Subcutaneous abdominal adipose tissue (tissue), 5 donors: ENCODE measurements around the gene SPDEF.
A peak's percentile ranks its signal among the peaks of the same experiment; 100 is the strongest.

Experiments used
- H3K27ac ChIP-seq: one replicate; pipeline ENCODE4 v1.7.0; 2013; ENCODE audit warnings: low read depth, mild to moderate bottlenecking, inconsistent platforms, low read length, moderate library complexity
- H3K27me3 ChIP-seq, 5 donors: one replicate each; pipeline ENCODE4 v1.7.0; 2013; ENCODE audit warnings: low read length in 5 of 5, inconsistent platforms in 1 of 5; ENCODE audit not compliant: control insufficient read depth in 5 of 5, insufficient read depth in 4 of 5
- H3K36me3 ChIP-seq, 5 donors: one replicate each; pipeline ENCODE4 v1.7.0; 2013; ENCODE audit warnings: low read length in 5 of 5; ENCODE audit not compliant: control insufficient read depth in 5 of 5, insufficient read depth in 5 of 5
- H3K4me1 ChIP-seq, 5 donors: one replicate each; pipeline ENCODE4 v1.7.0; 2013; ENCODE audit warnings: low read length in 5 of 5, mild to moderate bottlenecking in 3 of 5, moderate library complexity in 1 of 5; ENCODE audit not compliant: control insufficient read depth in 5 of 5, insufficient read depth in 5 of 5
- H3K4me3 ChIP-seq, 5 donors: one replicate each; pipeline ENCODE4 v1.7.0; 2013; ENCODE audit warnings: low read length in 5 of 5, low read depth in 1 of 5
- H3K9ac ChIP-seq, 5 donors: one replicate each; pipeline ENCODE4 v1.7.0; 2013; ENCODE audit warnings: low read length in 5 of 5, mild to moderate bottlenecking in 4 of 5, moderate library complexity in 3 of 5
- H3K9me3 ChIP-seq, 5 donors: one replicate each; pipeline ENCODE4 v1.7.0; 2013; ENCODE audit warnings: low read length in 5 of 5; ENCODE audit not compliant: control insufficient read depth in 5 of 5
- donor health status: healthy.
- donor health status: healthy.
- donor health status: healthy.
- donor health status: healthy.
- donor health status: healthy.

SPDEF gene

GRCh38 chr6:34538581-34538980 lies 17.5 kb downstream of the SPDEF start:
- no peak overlapping the region for H3K9ac ChIP-seq

GRCh38 chr6:34537922-34538550 lies 18.1 kb downstream of the SPDEF start:
- Histone ChIP-seq H3K36me3 (no peaks in the 10 kb centered on the region), H3K9me3 (no peaks in the 10 kb centered on the region), H3K4me3 (no peak overlapping the region), H3K9ac (no peak overlapping the region), H3K27ac (no peak overlapping the region), H3K4me1 (no peaks in the 10 kb centered on the region), H3K27me3 (peaks cover 0 to 2% (median 0%) of the 10 kb centered on the region in 5 donors)

More at GRCh38 chr6:34538581-34538980, 17.5 kb downstream of the SPDEF start:
- Histone ChIP-seq H3K4me1 (no peaks in the 10 kb centered on the region), H3K27me3 (peaks cover 0 to 2% (median 0%) of the 10 kb centered on the region in 5 donors), H3K27ac (no peak overlapping the region), H3K9me3 (no peaks in the 10 kb centered on the region), H3K4me3 (no peak overlapping the region), H3K36me3 (no peaks in the 10 kb centered on the region)

GRCh38 chr6:34536959-34537848 lies 18.9 kb downstream of the SPDEF start:
- Histone ChIP-seq H3K4me1 (peaks cover 0 to 4% (median 0%) of the 10 kb centered on the region in 5 donors), H3K4me3 (no peak overlapping the region), H3K9ac (no peak overlapping the region), H3K27me3 (peaks cover 0 to 2% (median 0%) of the 10 kb centered on the region in 5 donors), H3K9me3 (no peaks in the 10 kb centered on the region), H3K27ac (no peak overlapping the region), H3K36me3 (no peaks in the 10 kb centered on the region)

- Histone ChIP-seq H3K9ac (no peak overlapping the region), H3K27ac (no peak overlapping the region)
Observed at GRCh38 chr6:34536251-34536958, 19.7 kb downstream of the SPDEF start.

GRCh38 chr6:34535646-34536045 lies 20.5 kb downstream of the SPDEF start:
- no peaks in the 10 kb centered on the region for H3K36me3 ChIP-seq
- H3K27me3 ChIP-seq = peaks cover 0 to 2% (median 0%) of the 10 kb centered on the region in 5 donors
- no peaks in the 10 kb centered on the region for H3K9me3 ChIP-seq
- H3K4me3 ChIP-seq = no peak overlapping the region
- no peak overlapping the region for H3K9ac ChIP-seq
- no peak overlapping the region for H3K27ac ChIP-seq
- H3K4me1 ChIP-seq = peaks cover 0 to 8% (median 0%) of the 10 kb centered on the region in 5 donors

More at GRCh38 chr6:34536251-34536958, 19.7 kb downstream of the SPDEF start:
- Histone ChIP-seq H3K4me3 (no peak overlapping the region), H3K36me3 (no peaks in the 10 kb centered on the region), H3K4me1 (peaks cover 0 to 4% (median 0%) of the 10 kb centered on the region in 5 donors), H3K27me3 (peaks cover 0 to 2% (median 0%) of the 10 kb centered on the region in 5 donors), H3K9me3 (no peaks in the 10 kb centered on the region)

GRCh38 chr6:34535199-34535598 lies 20.9 kb downstream of the SPDEF start:
- H3K9ac ChIP-seq = no peak overlapping the region
- peaks cover 0 to 2% (median 0%) of the 10 kb centered on the region in 5 donors for H3K27me3 ChIP-seq
- no peaks in the 10 kb centered on the region for H3K9me3 ChIP-seq
- no peak overlapping the region for H3K27ac ChIP-seq
- H3K36me3 ChIP-seq = no peaks in the 10 kb centered on the region
- H3K4me3 ChIP-seq = no peak overlapping the region
- peaks cover 0 to 8% (median 0%) of the 10 kb centered on the region in 5 donors for H3K4me1 ChIP-seq

- Histone ChIP-seq H3K9ac (no peak overlapping the region), H3K9me3 (no peaks in the 10 kb centered on the region), H3K27me3 (peaks cover 0 to 2% (median 0%) of the 10 kb centered on the region in 5 donors), H3K4me3 (no peak overlapping the region), H3K4me1 (peaks cover 0 to 8% (median 0%) of the 10 kb centered on the region in 5 donors), H3K27ac (no peak overlapping the region), H3K36me3 (no peaks in the 10 kb centered on the region)
Observed at GRCh38 chr6:34534656-34535055, 21.5 kb downstream of the SPDEF start.

GRCh38 chr6:34534146-34534545 lies 22.0 kb downstream of the SPDEF start:
- H3K4me3 ChIP-seq = no peak overlapping the region
- H3K27me3 ChIP-seq = peaks cover 0 to 2% (median 0%) of the 10 kb centered on the region in 5 donors
- no peaks in the 10 kb centered on the region for H3K9me3 ChIP-seq
- H3K9ac ChIP-seq = no peak overlapping the region
- peaks cover 0 to 8% (median 0%) of the 10 kb centered on the region in 5 donors for H3K4me1 ChIP-seq
- no peak overlapping the region for H3K27ac ChIP-seq
- no peaks in the 10 kb centered on the region for H3K36me3 ChIP-seq

- H3K4me3 ChIP-seq = peak overlapping the region in 4 of 5 donors; percentile 13 to 61 (median 53)
- no peak overlapping the region for H3K27ac ChIP-seq
- H3K9me3 ChIP-seq = no peaks in the 10 kb centered on the region
- H3K27me3 ChIP-seq = peaks cover 0 to 2% (median 0%) of the 10 kb centered on the region in 5 donors
- H3K36me3 ChIP-seq = no peaks in the 10 kb centered on the region
- H3K4me1 ChIP-seq = peaks cover 2 to 16% (median 4%) of the 10 kb centered on the region in 5 donors
- peak overlapping the region in 1 of 5 donors; percentile 39 for H3K9ac ChIP-seq
Observed at GRCh38 chr6:34532230-34532629, 23.9 kb downstream of the SPDEF start.
